OCI-LY1 (cell line): ENCODE data around the gene TMEM240.
A peak's percentile ranks its signal among the peaks of the same experiment; 100 is the strongest.

Source experiments
- H2AFZ ChIP-seq: fragments of 200-600 bp; sonication (generic), shearing (Covaris generic); 2 replicates; pipeline ENCODE4 v1.6.0; 2014; ENCODE audit warnings: antibody characterized with exemption, mild to moderate bottlenecking, low read length
- H3F3A ChIP-seq: fragments of 200-600 bp; sonication (generic), shearing (Covaris generic); 2 replicates; pipeline ENCODE4 v1.6.0; 2014; ENCODE audit warnings: mild to moderate bottlenecking, antibody characterized with exemption, low read length, moderate library complexity; ENCODE audit not compliant: insufficient read depth
- H3K27ac ChIP-seq: fragments of 200-600 bp; sonication (generic); 2 replicates; pipeline ENCODE4 v1.5.1; 2014; ENCODE audit warnings: low read length, mixed run types, mild to moderate bottlenecking, low read depth; ENCODE audit not compliant: poor library complexity, severe bottlenecking
- H3K27me3 ChIP-seq: fragments of 200-600 bp; sonication (generic); 2 replicates; pipeline ENCODE4 v1.6.0; 2014; ENCODE audit warnings: antibody characterized with exemption, mild to moderate bottlenecking, low read length, moderate library complexity; ENCODE audit not compliant: insufficient read depth
- H3K36me3 ChIP-seq: fragments of 200-600 bp; sonication (generic); 2 replicates; pipeline ENCODE4 v1.6.1; 2014; ENCODE audit warnings: mild to moderate bottlenecking, antibody characterized with exemption, low read length, moderate library complexity, mixed read lengths; ENCODE audit not compliant: insufficient read depth
- H3K4me1 ChIP-seq: fragments of 200-600 bp; sonication (generic); 2 replicates; pipeline ENCODE4 v1.5.1; 2014; ENCODE audit warnings: mild to moderate bottlenecking, low read length, moderate library complexity; ENCODE audit not compliant: insufficient read depth, severe bottlenecking
- H3K4me2 ChIP-seq: fragments of 200-600 bp; sonication (generic), shearing (Covaris generic); 2 replicates; pipeline ENCODE4 v1.6.1; 2014; ENCODE audit warnings: low read length
- H3K4me3 ChIP-seq: fragments of 200-600 bp; sonication (generic); 2 replicates; pipeline ENCODE4 v1.5.1; 2014; ENCODE audit warnings: low read length, low read depth, mild to moderate bottlenecking, mixed read lengths; ENCODE audit not compliant: poor library complexity, severe bottlenecking
- H3K79me2 ChIP-seq: fragments of 200-600 bp; shearing (Covaris generic); 2 replicates; pipeline ENCODE4 v1.6.1; 2016; ENCODE audit warnings: mixed run types, low read length, mixed read lengths; ENCODE audit not compliant: insufficient read depth
- H3K9ac ChIP-seq: fragments of 200-600 bp; sonication (generic), shearing (Covaris generic); 2 replicates; pipeline ENCODE4 v1.6.1; 2014; ENCODE audit warnings: mild to moderate bottlenecking, low read length, mixed read lengths
- H3K9me2 ChIP-seq: fragments of 200-600 bp; sonication (generic), shearing (Covaris generic); 2 replicates; pipeline ENCODE4 v1.6.1; 2014; ENCODE audit warnings: low read depth, mild to moderate bottlenecking, low read length, mixed read lengths
- H3K9me3 ChIP-seq: fragments of 200-600 bp; shearing (Covaris generic); 2 replicates; pipeline ENCODE4 v1.6.1; 2014; ENCODE audit warnings: low read length, mixed read lengths
- H4K20me1 ChIP-seq: fragments of 200-600 bp; sonication (generic), shearing (Covaris generic); 2 replicates; pipeline ENCODE4 v1.6.0; 2016; ENCODE audit warnings: mild to moderate bottlenecking, low read length; ENCODE audit not compliant: insufficient read depth
- CTCF ChIP-seq: fragments of 200-600 bp; sonication (generic), shearing (Covaris generic); IDR thresholded peaks from 2 replicates; pipeline ENCODE4 v1.5.1; 2017; ENCODE audit warnings: mild to moderate bottlenecking, antibody characterized with exemption, low read length, moderate library complexity, mixed read lengths
- EZH2 ChIP-seq: fragments of 200-600 bp; sonication (generic), shearing (Covaris generic); IDR thresholded peaks from 2 replicates; pipeline ENCODE4 v1.8.0; 2017; ENCODE audit warnings: borderline replicate concordance, mixed run types, mild to moderate bottlenecking, antibody characterized with exemption, low read length, moderate library complexity, mixed read lengths

TMEM240 gene

GRCh38 chr1:1541956-1542765 is 1.7 kb upstream of the TMEM240 start:
- H3K9me3 ChIP-seq: no peaks in the 10 kb centered on the region
- no peak overlapping the region for H3K27ac ChIP-seq
- no peaks in the 10 kb centered on the region for H3F3A ChIP-seq
- no peaks in the 10 kb centered on the region for H3K9me2 ChIP-seq
- peaks cover 27% of the 10 kb centered on the region for H3K36me3 ChIP-seq
- H3K4me2 ChIP-seq: no peak overlapping the region
- no peak overlapping the region for H2AFZ ChIP-seq
- H3K27me3 ChIP-seq: no peaks in the 10 kb centered on the region; the same call in 1 of the 2 replicates
- H4K20me1 ChIP-seq: no peaks in the 10 kb centered on the region
- no peak for TF ChIP-seq CTCF
- TF ChIP-seq EZH2: no peak
- H3K4me1 ChIP-seq: no peaks in the 10 kb centered on the region
- H3K4me3 ChIP-seq: no peak overlapping the region
- H3K9ac ChIP-seq: no peak overlapping the region
- no peaks in the 10 kb centered on the region for H3K79me2 ChIP-seq

GRCh38 chr1:1540818-1541628 is 599 bp upstream of the TMEM240 start:
- no peaks in the 10 kb centered on the region for H3K79me2 ChIP-seq
- H3K9ac ChIP-seq: no peak overlapping the region
- TF ChIP-seq EZH2 (no peak), CTCF (no peak)
- no peak overlapping the region for H3K27ac ChIP-seq
- peak overlapping the region; percentile 6; the same call in 1 of the 2 replicates for H3K4me2 ChIP-seq
- no peaks in the 10 kb centered on the region for H3K4me1 ChIP-seq
- H4K20me1 ChIP-seq: no peaks in the 10 kb centered on the region
- H3K36me3 ChIP-seq: peaks cover 27% of the 10 kb centered on the region
- no peak overlapping the region for H3K4me3 ChIP-seq
- H3K9me3 ChIP-seq: no peaks in the 10 kb centered on the region
- H3F3A ChIP-seq: no peaks in the 10 kb centered on the region
- H2AFZ ChIP-seq: no peak overlapping the region
- no peaks in the 10 kb centered on the region for H3K9me2 ChIP-seq
- H3K27me3 ChIP-seq: no peaks in the 10 kb centered on the region; the same call in 1 of the 2 replicates

DNA sequence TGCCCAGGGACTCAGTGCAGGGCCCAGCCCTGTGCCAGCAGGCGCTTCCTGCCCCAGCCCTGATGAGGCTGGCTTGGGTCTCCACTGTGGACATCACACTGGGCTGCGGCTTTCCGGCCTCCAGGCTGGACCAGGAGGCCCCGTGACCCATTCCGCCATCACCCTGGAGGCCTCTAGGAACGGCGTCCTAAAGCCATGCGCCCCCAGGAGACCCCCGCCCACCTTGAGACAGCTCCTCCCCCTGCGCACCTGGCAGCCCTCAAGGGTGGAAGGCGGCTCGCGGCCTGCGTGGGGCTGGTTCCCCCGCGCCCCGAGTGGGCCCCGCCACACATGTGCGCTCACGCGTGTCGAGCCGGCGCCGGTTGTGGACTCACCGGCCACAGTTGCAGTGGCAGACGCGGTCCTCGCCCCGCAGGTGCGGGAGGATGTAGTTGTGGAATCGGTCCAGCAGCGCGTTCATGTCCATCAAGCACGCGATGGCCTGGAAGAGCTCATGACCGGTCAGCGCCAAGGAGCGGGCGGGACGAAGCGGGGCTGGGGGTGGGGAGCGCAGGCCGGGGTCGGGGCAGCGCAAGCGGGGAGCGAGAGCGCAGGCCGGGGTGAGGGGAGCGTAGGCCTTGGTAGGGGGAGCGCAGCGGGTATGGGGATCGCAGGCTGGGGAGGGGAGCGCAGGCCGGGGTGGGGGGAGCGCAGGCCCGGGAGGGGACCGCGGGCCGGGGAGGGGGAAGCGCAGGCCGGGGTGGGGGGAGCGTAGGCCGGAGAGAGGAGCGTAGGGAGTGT is 924 bp downstream of the TMEM240 start:
- Histone ChIP-seq H3K36me3 (peaks cover 27% of the 10 kb centered on the region), H3K4me2 (no peak overlapping the region), H3F3A (no peaks in the 10 kb centered on the region), H3K9me2 (no peaks in the 10 kb centered on the region), H3K9ac (no peak overlapping the region), H3K27ac (no peak overlapping the region), H3K4me1 (no peaks in the 10 kb centered on the region), H3K27me3 (no peaks in the 10 kb centered on the region; the same call in 1 of the 2 replicates), H3K79me2 (no peaks in the 10 kb centered on the region), H4K20me1 (no peaks in the 10 kb centered on the region), H3K4me3 (no peak overlapping the region), H2AFZ (no peak overlapping the region), H3K9me3 (no peaks in the 10 kb centered on the region)
- TF ChIP-seq EZH2 (no peak), CTCF (no peak)
